Fibroblast of skin of right quadriceps (primary cell): ENCODE measurements around the gene CD276.
A peak's percentile ranks its signal among the peaks of the same experiment; 100 is the strongest.
"Not testable (repeated sequence)": the region's sequence is repeated elsewhere in the genome, so short reads cannot be mapped to it uniquely, and the experiment has no call there.

ENCODE experiments used
- DNase-seq: peaks from one replicate; pipeline ENCODE4 v3.0.0-alpha.2; 2013

CD276 gene

GRCh38 chr15:73712107-73712506, 27.9 kb downstream of the CD276 start:
- DNase-seq, result no peak

- no peak for DNase-seq
Observed at GRCh38 chr15:73714695-73715301, 30.6 kb downstream of the CD276 start.

GRCh38 chr15:73715417-73715816, 31.2 kb downstream of the CD276 start:
- no peak for DNase-seq

DNA sequence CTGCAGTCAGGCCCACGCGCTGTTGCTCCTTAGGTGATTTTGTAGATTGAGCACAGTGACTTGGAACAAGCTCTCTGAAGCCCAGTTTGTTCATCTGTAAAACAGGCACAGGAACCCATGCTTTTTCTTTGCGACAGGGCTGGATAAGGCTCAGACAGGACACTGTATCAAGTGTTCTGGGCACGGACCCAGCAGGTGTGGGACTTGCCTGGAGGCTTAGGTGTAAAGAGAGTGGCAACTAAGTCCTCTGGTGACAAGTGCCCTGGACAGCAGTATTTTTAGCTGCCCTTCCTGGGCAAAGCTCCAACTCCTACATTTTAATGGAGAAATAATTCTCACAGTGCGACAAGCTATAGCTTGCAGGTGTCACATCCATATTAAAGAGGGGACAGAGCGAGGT, 32.2 kb downstream of the CD276 start:
- no peak for DNase-seq

DNA sequence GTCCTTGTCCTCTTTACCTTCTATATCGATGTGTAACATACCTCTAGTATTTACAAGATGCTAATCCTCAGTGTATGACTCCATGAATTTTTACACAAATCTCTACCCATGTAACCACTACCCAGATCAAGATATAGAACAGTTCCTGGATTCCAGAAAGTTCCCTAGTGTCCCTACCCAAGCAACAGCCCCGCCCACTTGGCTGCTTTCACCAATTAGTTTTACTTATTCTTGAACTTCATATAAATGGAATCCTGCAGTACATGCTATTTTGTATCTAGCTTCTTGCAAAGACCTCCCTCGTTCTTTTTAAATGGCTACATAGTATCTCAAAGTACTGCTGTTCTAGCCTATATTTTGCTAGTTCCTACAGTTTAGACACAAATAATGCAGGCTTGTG, 33.0 kb downstream of the CD276 start:
- no peak for DNase-seq

DNA sequence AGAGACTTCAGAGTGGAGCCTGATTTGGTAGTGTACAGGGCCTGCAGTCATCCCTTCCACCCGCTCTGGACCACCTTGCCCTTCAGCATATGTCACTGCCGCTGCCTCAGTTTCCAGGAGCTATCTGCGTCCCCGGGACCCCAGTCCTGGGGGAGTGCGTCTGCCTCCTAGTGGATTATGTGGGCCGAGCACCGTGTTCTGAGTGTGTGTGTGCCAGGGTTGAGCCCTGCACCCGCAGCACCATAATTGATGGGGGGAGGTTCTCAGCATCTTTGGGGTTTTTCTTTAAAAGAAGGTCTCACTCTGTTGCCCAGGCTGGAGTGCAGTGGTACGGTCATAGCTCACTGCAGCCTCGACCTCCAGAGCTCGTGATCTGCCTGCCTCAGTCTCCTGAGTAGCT, 33.6 kb downstream of the CD276 start:
- DNase-seq, result no peak

DNA sequence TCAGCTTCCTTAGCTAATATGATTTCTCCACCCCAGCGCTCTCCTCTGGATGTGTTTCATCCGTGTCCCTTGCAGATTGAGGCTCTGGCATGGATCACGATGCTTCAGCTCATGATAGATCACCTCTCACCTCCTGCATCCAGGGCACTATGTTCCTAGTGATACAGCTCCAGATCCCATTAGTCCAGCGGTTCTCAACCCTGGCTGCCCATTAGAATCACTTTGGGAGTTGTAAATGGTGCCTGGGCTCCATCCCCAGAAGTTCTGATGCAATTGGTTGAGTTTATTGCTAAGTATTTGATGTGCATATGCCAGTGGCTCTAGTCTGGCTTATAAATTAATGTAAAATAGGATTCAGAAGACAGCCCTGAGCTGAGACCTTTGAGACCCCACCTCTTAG, 34.5 kb downstream of the CD276 start:
- no peak for DNase-seq

DNA sequence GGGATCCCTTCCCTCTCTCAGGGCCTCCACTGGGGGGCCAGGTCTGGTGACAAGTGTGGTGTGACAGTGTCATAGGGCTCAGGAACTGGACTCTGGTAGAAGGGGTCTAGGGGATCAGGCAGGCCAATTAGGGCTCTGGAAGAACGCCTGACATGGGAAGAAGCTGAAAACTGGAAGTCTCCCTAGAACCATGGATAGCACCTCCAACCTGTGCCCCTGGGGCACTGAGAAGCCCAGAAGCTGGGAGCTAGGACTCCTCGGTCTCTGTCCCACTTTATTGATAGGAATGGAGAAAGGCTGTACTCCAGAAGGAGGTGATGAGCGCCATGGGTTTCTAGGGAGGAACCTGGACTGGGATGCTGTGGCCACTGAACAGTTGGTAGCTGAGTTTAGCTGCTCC, 38.2 kb downstream of the CD276 start:
- no peak for DNase-seq

GRCh38 chr15:73723191-73723590, 39.0 kb downstream of the CD276 start:
- no peak for DNase-seq

DNA sequence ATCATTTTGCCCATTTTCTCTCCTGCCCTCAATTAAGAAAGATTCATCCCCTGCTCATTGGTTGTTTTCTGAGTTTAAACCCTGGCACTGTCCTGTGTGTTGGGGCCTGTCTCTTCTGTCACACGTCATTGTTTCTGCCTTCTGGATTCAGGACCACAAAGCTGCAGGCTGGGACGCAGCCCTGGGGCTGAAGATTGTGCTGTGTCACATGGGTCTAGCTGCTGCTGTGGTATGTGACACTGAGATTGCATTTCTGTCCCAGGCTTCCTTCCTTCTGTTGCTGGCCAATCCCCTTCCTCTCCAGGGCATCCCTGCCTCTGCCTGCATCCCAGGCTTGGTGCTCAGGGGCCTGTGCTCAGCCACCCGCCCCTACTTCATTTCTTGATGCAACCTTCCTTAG, 40.0 kb downstream of the CD276 start:
- no peak for DNase-seq

- peak; percentile 26 for DNase-seq
Observed at GRCh38 chr15:73727330-73727976, 43.3 kb downstream of the CD276 start.

- not testable (repeated sequence) for DNase-seq
Observed at GRCh38 chr15:73732051-73732450, 47.9 kb downstream of the CD276 start.

DNA sequence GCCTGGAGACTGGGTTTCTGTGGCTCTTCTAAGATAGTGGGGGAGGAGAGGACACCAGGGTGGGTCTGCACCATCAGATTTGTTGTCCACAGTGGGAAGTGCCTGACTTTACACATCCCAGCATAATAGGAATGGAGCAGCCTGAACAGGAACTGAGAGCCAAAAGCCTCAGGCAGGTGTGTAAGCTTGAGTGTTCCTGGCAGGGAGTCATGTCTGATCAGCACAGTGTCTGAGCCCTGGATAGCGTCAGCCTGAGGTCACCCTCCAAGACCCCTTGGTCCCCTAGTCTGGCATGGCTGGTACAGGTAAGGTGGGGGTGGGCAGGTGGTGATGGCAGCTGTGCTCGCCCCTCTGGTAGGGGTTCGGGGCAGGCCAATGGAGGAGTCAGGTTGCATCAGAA, 48.7 kb downstream of the CD276 start:
- no peak for DNase-seq

DNA sequence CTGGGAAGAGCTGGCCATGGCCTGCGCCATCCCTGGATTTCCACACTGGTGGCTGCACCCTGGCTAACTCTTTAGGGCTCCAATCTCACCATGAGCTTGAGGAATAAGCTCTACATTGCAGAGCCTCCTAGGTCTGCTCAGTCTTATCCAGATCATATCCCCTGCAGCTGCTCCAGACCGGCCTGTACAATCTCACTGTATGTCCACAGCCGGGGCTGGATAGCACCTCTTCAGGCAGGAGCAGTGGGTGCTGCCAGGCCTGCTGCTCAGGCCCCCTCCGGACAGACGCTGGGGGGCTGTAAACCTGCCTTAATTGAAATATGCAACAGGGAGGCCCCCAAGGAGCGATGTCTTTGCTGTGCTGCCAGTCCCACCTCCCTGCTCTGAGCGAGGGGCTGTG, 53.4 kb downstream of the CD276 start:
- no peak for DNase-seq

DNA sequence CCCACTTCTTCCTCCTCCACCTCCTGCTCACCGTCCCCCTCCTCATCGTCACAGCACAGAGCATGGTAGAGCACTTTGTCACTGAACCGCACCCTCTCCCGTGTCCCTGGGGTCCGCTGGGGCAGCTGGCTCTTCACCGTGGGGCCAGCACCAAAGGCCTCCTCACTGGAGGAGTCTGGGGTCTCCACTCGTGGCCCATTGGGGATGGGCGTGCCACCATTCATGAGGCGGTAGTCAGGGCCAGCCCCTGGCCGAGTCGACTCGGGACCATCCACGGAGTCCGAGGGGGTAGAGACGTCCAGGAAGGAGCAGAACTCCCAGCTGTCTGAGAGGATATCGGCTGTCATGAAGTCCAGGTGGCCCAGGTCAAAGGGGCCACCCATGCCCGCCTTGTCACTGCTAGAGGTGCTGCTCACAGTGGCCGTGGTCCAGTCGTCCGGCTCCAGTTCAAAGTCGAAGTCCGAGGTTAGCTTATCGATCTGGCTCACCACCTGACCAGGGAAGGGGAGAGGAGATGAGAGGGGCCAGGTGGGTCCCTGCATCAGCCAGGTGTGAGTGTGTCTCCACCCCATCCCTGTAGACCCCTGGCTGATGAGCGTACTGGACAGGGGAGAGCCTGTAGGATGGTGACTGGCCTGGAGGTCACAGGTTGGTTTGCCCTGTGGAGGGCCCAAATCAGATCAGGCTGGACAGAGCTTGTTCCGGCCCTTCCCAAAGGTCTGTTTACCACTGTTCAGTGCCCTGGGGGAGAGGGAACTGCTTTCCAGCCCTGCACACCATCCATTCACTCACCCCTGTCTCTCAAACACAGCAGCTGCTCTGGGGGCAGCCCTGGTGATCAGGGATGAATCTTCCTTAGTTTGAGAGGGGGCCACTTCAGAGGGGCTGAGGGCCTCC, 56.2 kb downstream of the CD276 start:
- DNase-seq, result no peak

DNA sequence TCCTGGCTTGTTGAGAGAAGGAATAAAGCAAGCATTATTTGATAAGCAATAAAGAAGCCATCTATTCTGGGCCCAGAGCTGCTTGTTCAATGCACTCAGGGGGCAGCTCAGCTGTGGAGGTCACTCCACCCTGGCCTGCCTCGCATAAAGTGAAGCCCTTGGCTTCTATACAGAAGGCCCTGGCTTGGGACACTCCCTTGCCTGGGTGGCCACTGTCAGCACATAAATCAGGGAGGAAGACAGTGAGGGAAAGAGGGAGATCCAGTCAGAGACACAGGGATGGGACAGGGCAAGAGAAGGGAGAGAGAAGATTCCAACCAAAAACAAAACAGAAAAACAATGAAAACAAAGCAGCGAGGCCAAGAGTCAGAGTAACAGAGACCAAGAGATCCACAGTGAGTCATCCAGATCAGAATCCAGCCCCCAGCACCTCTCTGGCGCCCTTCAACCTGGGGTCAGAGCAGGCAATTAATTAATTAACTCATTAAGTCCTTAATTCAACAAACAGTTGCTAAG, 57.2 kb downstream of the CD276 start:
- DNase-seq, result no peak

DNA sequence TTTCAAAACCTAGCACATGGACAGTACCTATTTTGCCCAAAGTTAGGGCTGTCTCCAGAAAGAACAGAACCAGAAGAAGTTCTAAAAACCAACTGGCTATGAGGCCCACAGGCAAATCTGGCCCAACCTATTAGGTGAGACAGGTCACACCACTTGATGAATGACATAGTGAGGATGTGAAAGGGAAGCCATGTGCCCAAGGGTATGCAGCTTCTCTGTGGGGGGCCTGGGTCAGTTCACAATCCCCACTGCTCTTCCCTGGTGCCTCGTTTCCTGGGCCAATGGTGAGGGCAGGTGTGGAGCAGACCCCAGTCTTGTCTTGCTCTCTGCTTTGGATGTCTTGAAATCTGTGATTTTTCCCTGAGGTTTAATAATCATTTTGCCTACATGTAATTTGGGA, 60.1 kb downstream of the CD276 start:
- no peak for DNase-seq

GRCh38 chr15:73745073-73745472, 60.9 kb downstream of the CD276 start:
- DNase-seq, result no peak

DNA sequence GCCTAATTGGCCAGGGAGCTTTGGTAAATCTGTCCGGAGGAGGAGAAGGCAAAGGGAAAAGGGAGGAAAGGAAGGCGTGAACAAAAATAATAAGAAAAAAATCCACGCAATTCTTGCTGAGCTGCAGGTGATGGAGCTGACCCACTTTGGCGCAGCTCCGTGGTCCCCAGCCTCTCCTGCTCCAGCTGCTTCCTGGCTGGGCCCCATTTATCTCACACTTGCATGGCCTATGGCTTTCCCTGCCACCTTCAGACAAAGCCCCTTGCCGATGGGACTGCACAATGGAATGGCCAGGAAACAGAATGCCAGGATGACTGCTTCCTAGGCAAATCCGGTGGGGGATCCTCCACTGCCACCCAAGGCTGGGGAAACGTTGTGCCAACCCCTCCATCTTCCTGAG, 62.1 kb downstream of the CD276 start:
- no peak for DNase-seq

- DNase-seq, result no peak
Observed at GRCh38 chr15:73746883-73747282, 62.7 kb downstream of the CD276 start.

DNA sequence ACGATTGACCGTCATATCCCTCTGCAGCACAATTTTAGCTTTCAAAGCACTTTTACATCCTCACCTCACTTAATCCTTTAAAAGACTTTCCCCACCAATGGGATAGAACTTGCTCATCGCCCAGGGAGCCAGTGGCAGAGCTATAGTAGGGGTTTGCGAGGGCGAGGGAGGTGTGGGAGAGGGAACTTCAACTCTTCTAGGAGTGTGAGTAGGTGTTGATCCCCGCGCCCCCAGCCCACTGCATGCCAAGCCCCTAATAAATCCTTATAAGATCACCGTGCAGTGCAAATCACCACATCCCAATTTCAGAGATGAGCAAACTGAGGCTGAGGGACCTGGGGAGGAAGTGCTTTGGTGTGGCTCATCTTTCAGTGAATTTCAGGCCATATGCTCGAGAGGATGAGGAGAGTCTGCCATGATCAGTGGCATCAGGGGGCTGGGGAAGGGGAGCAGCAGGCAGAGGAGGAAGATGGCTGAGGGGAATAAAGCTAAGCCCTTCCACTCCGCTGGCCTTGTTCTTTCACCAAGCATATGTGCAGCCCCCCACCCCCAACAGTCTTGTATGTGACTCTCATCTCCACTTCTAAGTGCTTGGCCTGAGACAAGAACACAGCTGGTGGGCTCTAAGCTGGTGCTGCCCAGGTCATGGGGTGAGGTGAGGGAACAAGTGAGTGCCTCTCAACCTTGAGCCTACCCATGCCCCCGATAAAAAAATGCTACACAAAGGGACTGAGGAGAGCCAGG, 63.8 kb downstream of the CD276 start:
- no peak for DNase-seq

DNA sequence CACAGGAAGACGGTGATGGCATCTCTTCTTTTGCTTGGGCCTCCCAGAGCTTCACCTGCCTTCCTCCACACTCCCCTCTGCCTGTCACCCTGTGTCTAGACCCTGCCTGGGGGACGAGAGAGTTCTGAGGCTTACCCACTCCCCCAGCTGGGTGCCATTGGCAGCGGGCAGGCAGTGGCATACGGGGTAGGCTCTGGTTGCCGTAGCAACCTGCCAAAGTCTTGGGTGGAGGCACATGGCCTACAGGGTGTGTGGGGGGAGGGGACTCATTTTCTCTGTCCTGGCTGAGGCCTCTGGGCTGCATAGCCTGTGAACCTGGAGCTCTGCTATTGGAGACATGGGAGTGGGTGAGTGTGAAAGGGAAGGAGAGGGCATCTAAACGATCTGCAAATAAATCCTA, 64.5 kb downstream of the CD276 start:
- no peak for DNase-seq

GRCh38 chr15:73749533-73749932, 65.3 kb downstream of the CD276 start:
- no peak for DNase-seq
